ENCODE results near the gene LRRC53. TPM values are rescaled to one million over a fixed set of nuclear protein-coding genes. Genes with fewer than 3 reads are reported as not detected.

The LRRC53 gene, protein sequence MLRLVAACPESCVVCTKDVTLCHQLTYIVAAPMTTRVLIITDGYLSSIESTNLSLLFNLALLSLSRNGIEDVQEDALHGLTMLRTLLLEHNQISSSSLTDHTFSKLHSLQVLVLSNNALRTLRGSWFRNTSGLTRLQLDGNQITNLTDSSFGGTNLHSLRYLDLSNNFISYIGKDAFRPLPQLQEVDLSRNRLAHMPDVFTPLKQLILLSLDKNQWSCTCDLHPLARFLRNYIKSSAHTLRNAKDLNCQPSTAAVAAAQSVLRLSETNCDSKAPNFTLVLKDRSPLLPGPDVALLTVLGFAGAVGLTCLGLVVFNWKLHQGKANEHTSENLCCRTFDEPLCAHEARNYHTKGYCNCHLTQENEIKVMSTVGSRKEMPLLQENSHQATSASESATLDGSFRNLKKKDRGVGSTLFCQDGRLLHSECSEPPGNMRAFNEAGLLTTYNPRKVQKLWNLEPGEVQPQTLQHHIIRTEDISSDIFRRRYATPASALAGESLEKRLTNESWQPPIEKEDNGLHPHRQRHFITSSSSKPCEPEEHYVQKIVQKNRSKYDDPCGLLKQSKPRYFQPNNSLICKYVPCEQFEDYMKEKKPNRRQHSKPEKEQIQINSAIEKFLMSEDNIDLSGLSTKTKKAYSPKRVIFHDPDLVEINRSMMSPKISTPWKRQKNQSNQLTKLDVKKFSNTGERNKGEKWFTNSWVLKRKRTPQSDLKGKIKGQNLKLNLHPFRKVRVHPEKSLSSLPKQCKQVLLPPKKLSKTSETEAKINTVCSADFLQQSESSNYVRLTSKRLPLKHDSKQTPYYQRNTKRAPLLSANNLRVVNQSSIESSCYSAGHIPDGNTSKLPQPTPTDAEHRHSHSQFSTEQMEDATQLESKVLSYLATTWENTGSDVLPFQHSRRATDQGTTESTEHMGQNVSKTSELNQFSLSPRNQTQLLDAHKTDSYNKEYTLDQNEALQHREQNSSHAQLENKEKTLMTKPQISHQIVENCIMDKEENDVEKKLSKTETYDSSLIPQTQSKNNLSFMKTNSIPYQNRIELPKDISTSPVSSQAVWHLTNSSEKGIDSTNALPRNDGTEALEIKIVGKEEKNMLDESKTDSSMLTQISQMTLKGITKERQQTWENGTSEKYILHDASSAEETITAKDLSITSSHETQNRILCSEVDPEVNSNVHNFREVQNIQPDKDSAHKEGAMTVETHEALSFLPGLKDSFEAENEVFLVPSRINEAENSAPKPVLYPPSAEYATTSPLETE
- total RNA-seq: not detected in 2 replicates

GRCh38 chr1:74512170-74512915 is at the start of gene LRRC53:
LRRC53 (minus strand) TSS chr1:74512611; CDS start chr1:74483349, 29,262 bp downstream.

Other genes starting within 250 kb of the LRRC53 start
- gene ERICH3, start 161.2 kb upstream of the LRRC53 start, total RNA-seq: not detected in 2 replicates
- 26.8 and 30.4 TPM in 2 replicates for gene CRYZ, start 220.4 kb upstream of the LRRC53 start, total RNA-seq
- 18.1 and 19.5 TPM in 2 replicates for gene TYW3, start 220.5 kb upstream of the LRRC53 start, total RNA-seq

Data from articular chondrocyte of knee joint (primary cell).